Stimulated activated CD8-positive, alpha-beta memory T cell treated with anti-CD3 and anti-CD28 coated beads, Interleukin-2, amount 100 ng/mL, for 1 hour (primary cell): ENCODE data around the gene TMEM9.
A peak's percentile ranks its signal among the peaks of the same experiment; 100 is the strongest.

Experiments used
- DNase-seq, 2 donors: peaks; one replicate each; pipeline ENCODE4 v3.0.0-alpha.2; 2020; ENCODE audit warnings: low read depth in 2 of 2

TMEM9 gene

GRCh38 chr1:201154389-201155165, at the start of gene TMEM9:
Gene TMEM9 (minus strand): TSS chr1:201154474. CDS start chr1:201153923, 551 bp downstream.
- DNase-seq: peak; percentile 97 to 98

- DNase-seq: no peak
Observed at GRCh38 chr1:201198598-201198997, 44.3 kb upstream of the TMEM9 start.

- no peak for DNase-seq
Observed at GRCh38 chr1:201194046-201194445, 39.8 kb upstream of the TMEM9 start.

GRCh38 chr1:201192261-201192788, 38.1 kb upstream of the TMEM9 start:
- DNase-seq: no peak

GRCh38 chr1:201191653-201192260, 37.5 kb upstream of the TMEM9 start:
- no peak for DNase-seq

GRCh38 chr1:201190624-201191051, 36.4 kb upstream of the TMEM9 start, which contains the start of gene IGFN1:
Gene IGFN1 (plus strand): TSS chr1:201190824. CDS start chr1:201193294, 2,470 bp downstream.
- DNase-seq: no peak

GRCh38 chr1:201190005-201190404, 35.7 kb upstream of the TMEM9 start:
- no peak for DNase-seq

GRCh38 chr1:201189085-201189484, 34.8 kb upstream of the TMEM9 start:
- DNase-seq: no peak

GRCh38 chr1:201186192-201186591, 31.9 kb upstream of the TMEM9 start:
- no peak for DNase-seq

GRCh38 chr1:201185527-201186128, 31.4 kb upstream of the TMEM9 start:
- no peak for DNase-seq

- DNase-seq: no peak
Observed at GRCh38 chr1:201185123-201185453, 30.8 kb upstream of the TMEM9 start.

- no peak for DNase-seq
Observed at GRCh38 chr1:201184307-201185122, 30.2 kb upstream of the TMEM9 start.

GRCh38 chr1:201183753-201184152, 29.5 kb upstream of the TMEM9 start:
- no peak for DNase-seq

- no peak for DNase-seq
Observed at GRCh38 chr1:201183209-201183608, 28.9 kb upstream of the TMEM9 start.

- no peak for DNase-seq
Observed at GRCh38 chr1:201181726-201182125, 27.5 kb upstream of the TMEM9 start.

GRCh38 chr1:201181323-201181722, 27.0 kb upstream of the TMEM9 start:
- DNase-seq: no peak

- no peak for DNase-seq
Observed at GRCh38 chr1:201180901-201181300, 26.6 kb upstream of the TMEM9 start.

- no peak for DNase-seq
Observed at GRCh38 chr1:201180141-201180540, 25.9 kb upstream of the TMEM9 start.

GRCh38 chr1:201178718-201179117, 24.4 kb upstream of the TMEM9 start:
- no peak for DNase-seq

GRCh38 chr1:201176940-201177339, 22.7 kb upstream of the TMEM9 start:
- DNase-seq: no peak

GRCh38 chr1:201175820-201176500, 21.7 kb upstream of the TMEM9 start:
- DNase-seq: no peak
